Fibroblast of the conjunctiva (primary cell): Measurements from ENCODE around the gene APPL2.
"Not testable (repeated sequence)": the region's sequence is repeated elsewhere in the genome, so short reads cannot be mapped to it uniquely, and the experiment has no call there.

Experiments used
- DNase-seq: peaks from one replicate; pipeline ENCODE4 v3.0.0-alpha.2; 2010; ENCODE audit warnings: low read depth

APPL2 gene

GRCh38 chr12:105256431-105256830 is 20.5 kb upstream of the APPL2 start:
- DNase-seq, result not testable (repeated sequence)

GRCh38 chr12:105256011-105256410 is 20.0 kb upstream of the APPL2 start:
- DNase-seq, result no peak

DNA sequence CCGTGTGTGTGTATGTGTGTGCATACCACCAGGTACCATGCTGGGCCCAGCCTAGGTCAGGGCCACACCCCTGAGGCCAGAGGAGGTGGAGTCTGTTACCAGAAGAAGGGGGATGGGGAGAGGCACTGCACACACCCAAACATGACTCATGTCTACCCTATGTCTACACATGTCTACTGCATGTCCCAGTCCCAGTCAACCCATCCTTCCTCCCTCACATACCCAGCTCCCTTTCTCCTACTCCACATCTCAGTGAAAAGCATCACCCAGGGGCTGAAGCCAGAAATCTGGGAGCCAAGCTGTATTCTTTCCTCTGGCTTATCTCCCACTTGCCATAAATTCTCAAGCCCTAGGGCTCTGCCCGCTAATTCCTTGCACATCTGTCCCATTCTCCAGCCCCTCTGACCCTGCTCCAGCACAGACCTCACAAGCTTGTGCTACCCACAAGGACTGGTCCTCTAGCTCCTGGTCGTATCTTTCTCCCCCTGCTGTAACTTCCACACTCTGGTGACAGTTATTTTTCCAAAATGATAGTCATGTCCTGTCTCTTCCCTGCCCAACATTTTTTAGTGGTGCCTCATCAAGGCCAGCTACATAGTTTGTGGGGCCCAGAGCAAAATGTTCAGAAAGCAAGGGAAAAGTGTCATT is 18.0 kb upstream of the APPL2 start:
- peak; percentile 40 for DNase-seq

GRCh38 chr12:105252901-105253300 is 16.9 kb upstream of the APPL2 start:
- DNase-seq, result no peak

DNA sequence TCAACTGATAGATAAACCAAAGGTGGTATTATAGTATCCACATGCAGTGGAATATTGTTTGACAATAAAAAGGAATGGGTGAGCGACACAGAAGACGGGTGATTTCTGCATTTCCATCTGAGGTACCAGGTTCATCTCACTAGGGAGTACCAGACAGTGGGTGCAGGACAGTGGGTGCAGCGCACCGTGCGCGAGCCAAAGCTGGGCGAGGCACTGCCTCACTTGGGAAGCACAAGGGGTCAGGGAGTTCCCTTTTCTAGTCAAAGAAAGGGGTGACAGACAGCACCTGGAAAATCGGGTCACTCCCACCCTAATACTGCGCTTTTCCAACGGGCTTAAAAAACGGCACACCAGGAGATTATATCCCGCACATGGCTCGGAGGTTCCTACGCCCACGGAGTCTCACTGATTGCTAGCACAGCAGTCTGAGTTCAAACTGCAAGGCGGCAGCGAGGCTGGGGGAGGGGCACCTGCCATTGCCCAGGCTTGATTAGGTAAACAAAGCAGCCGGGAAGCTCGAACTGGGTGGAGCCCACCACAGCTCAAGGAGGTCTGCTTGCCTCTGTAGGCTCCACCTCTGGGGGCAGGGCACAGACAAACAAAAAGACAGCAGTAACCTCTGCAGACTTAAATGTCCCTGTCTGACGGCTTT is 9.9 kb upstream of the APPL2 start:
- not testable (repeated sequence) for DNase-seq

- DNase-seq, result no peak
These were observed 9.3 kb upstream of the APPL2 start for GRCh38 chr12:105245291-105245690.

DNA sequence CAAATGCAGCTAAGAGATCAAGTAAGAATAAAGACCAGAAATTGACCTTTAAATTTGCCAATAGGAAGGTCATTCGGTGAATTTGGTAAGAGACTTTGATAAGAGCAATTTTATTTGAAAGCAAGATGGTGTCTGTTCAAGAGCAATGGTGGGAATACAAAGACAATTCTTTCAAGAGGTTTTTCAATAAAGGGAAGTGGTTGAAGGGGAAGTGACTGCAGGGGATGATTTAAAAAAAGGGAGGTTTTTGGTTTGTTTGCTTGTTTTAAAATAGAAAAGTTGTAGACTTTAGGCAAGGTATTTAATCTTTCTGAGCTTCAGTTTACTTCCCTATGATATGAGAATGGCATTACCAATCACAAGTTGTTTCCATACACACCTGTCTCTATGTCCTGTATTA is 4.3 kb upstream of the APPL2 start:
- DNase-seq, result no peak

DNA sequence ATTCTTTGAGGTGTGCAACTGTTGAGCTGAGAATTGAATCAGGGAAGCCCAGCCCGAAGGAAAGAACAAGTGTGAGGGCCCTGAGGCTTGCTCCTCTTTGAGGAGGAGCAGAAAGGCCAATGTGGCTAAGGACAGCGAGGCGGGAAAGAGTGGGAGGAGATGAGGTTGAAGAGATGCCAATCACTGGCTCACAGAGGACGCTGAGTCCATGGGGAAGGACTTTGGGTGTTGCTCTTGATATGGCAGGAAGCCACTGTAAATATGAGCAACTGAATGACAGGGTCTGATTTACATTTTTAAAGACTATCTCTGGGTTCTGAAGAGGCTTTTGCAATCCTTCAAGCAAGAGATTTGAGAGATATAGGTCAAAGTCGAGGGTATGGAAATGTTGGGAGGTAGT is 3.3 kb upstream of the APPL2 start:
- DNase-seq, result no peak

GRCh38 chr12:105237666-105238065 is 1.7 kb upstream of the APPL2 start:
- no peak for DNase-seq

DNA sequence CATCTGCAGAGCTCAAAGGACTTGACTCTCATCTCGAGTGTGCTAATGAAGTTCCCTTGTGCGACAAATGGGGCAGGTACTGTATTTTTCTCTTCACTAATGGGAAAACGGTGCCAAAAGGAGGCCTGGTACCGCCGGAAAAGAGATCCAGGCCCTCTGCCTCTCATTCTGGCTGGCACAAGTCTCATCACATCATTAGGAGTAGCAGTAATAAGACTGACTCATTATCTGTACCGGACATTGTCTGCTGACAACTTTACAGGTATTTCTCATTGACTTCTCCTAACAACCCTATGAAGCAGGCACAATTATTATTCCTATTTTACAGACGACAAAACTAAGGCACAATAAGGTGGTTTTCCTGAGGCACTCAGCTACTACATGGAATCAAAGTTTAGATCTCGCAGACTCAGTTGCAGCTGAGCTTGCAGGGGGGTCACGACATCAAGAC is 668 bp downstream of the APPL2 start:
- no peak for DNase-seq

DNA sequence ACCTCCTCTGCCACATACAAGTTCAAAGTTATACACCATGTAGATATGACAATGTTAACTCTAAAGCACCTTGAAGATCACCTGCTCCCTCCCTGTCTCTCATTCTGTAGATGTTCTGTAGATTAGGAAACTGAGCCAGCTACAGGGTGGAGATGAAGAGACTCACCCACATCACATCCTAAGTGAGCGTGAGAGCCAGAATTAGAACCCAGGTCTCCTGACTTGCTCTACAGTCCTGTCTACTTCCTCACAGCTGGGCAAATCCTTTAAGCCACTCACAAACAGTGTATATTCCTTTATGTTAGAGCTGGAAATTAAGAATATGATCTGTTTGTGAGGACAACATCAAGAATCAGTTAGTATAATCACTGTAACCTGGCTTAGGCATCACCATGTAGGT is 1.8 kb downstream of the APPL2 start:
- DNase-seq, result no peak

- no peak for DNase-seq
These were observed 2.7 kb downstream of the APPL2 start for GRCh38 chr12:105233041-105233905.

GRCh38 chr12:105231396-105231795 is 4.6 kb downstream of the APPL2 start:
- no peak for DNase-seq

DNA sequence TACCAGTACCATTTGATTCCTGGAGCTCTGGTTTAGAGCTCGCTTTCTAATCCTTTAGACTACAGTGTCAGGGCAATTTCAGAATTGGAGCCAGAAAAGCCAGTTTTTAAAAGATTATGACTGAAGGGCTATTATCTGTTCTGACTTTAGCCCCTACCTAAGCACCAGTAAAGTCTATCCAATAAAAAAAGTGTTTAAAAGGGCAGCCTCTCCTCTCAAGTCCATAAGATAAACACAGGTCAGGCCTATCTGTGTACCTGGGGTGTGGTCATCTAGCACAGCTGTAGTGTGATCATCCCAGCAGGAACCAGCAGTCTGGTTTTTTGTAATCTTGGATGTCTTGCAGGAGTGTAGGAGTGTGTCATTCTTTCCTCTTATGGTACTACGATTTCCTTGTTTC is 6.6 kb downstream of the APPL2 start:
- DNase-seq, result no peak

- DNase-seq, result no peak
These were observed 7.0 kb downstream of the APPL2 start for GRCh38 chr12:105228966-105229365.

DNA sequence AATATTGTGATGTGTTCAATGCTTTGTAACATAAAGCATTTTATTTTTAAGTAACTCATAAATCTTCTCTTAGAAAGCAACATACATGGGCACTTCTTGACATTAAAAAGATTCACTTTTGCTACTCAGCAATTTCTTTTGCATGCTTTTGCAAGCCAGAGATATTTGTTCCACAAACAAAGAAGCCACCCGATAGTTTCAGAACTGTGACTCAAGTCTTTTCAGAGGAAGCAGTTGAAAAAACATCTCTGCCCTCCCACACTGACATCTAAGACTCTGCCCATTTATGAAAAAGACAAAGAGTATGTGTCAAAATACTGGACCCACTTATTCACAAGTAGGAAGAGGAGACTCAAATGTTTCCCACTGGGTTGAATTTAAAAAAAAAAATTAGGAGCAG is 7.5 kb downstream of the APPL2 start:
- DNase-seq, result peak; percentile 60

- no peak for DNase-seq
These were observed 8.1 kb downstream of the APPL2 start for GRCh38 chr12:105227879-105228278.

- peak; percentile 94 for DNase-seq
These were observed 9.8 kb downstream of the APPL2 start for GRCh38 chr12:105226219-105226618.

DNA sequence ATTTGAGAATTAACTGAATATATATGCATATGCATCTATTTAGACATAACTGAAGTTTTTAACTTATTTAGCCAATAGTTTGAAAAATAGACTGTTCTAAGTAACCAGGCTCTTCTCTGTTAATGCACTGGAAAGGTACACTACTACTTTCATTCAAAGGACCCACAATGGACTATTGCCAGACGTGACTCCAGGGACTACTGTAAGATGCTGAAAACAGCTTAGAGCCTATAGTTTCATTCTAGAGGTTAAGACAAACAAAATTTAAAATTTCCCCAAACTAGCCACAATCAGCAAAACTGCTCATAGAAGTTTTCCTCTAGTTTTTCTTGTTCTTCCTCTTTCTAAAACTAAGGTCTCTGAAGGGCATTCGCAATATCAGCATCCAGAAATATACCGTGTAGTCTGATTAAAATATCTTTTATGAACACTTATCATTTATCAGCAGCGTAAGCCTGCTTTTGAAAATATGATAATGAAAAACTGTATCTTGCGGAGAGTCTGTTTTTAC is 10.4 kb downstream of the APPL2 start:
- DNase-seq, result no peak

DNA sequence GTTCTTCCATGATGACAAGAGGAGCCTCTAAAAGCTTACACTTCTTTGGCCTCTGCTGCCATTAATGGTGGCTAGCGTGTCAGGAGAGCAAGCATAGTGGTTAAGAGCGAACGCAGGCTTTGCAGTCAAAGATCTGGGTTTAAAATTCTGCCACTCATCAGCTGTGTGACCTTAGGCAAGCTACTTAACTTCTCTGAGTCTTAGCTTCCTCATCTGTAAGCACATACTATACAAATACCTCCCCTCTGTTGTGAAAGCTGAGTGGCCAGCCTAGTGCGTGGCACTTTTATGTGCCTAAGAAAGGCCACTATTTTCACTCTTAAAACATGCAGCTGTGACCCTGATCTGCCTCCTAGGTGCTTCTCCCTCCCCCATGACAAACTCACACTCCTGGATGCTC is 11.6 kb downstream of the APPL2 start:
- no peak for DNase-seq

GRCh38 chr12:105223884-105224283 is 12.1 kb downstream of the APPL2 start:
- no peak for DNase-seq

- no peak for DNase-seq
These were observed 12.6 kb downstream of the APPL2 start for GRCh38 chr12:105223352-105223845.
